Measurements from ENCODE around the gene CPT1B.

DNA sequence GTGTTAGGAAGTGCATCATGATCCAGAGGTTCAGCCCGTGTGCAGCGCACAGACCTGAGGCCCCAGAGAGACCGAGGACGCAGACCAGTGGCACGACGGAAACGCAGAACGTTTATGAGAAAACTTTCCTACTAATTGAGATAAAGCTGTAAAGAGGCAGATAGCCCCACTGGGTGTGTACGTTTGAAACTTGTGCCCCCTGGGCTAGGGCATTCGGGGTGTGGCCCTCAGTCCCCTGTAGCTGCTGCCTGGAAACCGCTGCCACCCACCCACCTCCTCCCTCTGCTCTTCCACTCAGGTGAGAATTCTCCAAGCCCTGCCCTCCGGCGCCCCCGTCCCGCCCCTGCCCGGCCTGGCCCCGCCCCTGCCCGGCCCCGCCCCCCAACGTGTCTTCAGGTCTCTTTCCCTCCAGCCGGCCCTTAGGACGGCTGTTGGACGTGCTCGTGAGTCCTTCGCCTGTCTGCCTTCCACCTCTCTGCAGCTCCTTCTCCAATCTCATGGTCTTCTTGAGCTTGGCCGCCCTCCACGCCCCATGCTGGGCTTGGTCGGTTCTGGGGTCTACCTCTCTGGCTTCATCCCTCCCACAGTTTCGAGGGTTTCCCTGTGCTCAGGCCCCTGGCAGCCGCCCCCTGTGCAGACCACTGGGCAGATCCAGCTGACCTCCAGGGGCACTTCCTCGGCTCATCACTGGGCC lies 34.4 kb upstream of the CPT1B start:
- no peak for TF ChIP-seq CTCF (conservative IDR thresholded peaks at IDR 0.05)
- TF ChIP-seq ZFX (IDR thresholded peaks at IDR 0.05): no peak

Measured in C4-2B (cell line).